ENCODE results near the gene RHBDF1.

The RHBDF1 gene

DNA sequence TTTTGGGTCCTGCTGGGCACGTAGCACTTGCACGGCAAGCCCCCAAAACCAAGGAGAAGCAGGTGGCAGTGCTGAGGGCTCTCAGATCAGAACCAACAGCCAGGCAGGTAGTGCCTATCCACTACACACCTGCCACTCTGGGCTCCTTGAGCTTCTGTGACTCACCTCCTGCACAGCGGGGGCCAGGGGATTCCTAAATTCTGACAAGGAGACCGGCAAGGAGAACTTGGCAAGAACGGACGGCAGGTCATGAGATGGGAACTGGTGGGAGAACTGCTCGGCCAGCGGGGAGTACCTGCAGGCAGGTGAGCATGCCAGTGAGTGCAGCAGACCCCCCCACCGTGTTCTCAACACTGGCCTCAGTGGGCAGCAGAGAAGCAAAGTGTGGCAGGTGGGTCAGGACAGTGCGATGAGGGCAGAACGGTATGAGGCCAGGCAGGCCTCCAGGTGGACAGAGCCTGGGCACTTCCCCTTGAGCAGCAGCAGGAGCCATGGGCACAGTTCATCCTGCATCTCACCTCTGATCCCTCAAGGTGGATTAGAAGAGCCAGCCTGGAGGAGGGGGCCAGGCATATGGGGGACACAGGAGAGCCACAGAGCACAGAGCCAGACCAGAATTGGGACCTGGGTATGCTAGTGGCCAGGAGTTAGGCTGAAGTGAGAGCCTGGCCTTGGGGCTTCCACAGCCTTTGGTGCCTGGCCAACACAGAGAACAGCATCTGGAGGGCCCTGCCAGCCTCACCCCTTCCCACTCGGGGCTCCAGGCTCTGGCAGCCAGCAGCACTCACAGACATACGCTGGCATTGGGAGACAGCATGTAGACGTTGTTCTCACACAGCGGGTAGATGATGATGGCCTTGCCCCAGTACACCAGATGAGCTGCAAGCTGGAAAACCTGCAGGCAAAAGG is 20.3 kb upstream of the RHBDF1 start:
- DNase-seq, result no peak

DNA sequence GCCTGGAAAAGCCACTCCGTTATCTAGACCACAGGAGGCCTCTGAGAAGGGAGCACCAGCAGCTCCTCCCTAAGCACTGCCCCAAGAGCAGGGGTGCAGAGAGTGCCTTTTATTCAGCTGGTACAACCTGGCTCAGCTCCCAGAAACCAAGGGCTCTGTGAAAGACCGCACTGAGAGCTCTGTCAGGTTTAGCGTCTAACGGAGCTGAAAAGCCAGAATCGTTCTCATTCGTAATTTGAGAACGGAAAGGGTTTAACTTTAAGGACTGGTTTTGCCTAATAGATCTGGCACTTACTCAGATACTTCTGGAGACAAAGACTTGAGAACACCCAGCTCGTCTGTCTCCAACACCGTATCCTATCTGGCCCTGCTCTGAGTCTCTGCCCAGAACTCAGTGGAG is 19.1 kb upstream of the RHBDF1 start:
- no peak for DNase-seq

DNA sequence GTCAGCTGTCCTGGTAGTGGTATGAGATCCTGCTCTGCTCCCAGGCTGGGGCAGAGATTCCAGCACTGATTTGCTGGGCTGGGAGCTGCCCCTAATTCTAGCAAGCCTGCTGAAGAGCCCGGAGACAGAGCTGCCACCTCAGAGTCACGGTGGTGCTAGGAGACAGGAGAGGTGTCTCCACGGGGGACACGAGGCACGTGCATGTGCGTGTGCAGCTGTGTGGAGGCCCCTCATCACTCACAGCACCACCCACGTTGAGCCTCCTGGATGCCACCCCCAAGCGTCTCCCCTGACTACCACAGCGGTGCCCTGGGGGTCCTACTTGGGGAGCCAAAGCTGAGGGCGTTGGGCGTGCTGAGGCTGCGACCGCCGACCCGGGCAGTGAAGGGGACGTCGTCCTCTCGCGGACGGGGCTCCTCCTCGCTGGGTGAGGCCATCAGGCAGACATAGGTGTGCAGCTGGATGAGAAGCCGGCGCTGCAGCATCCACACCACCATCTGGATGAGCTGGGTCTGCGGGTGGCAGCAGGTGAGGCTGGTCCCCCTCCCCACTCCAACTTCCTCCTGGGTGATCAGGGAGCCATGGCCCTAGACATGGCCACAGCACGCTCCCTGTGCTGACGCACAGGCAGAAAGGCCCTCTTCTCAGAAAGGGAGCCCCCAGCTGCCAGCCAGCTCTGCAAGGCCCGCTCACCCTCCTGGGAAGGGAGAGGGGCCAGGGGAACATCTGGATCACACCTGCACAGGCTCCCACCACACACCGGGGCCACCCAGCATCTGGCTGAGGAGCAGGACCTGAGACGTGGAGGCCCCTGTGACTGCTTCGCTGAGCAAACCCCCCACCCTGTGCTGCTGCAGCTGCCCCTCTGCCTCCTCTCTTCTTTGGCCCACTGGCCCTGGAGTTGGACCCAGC is 17.2 kb upstream of the RHBDF1 start:
- no peak for DNase-seq

DNA sequence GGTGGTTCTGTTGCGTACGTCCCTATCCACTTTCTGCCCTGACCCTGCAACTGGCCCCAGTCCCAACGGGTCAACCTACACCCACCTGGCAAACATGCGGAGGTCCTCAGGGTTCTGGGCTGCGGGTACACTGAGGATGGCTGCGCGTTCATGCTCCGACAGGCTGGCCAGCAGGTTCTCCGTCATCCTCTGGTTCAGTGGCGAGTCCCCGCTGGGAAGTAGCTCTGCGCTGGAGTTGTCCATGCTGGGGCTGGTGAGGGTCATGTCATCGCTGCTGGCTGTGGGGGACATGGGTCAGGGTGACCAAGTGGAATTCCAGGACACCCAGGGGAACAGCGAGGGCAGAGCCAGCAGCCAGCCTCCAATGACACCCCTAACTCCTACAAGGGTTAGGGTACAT is 16.2 kb upstream of the RHBDF1 start:
- no peak for DNase-seq

DNA sequence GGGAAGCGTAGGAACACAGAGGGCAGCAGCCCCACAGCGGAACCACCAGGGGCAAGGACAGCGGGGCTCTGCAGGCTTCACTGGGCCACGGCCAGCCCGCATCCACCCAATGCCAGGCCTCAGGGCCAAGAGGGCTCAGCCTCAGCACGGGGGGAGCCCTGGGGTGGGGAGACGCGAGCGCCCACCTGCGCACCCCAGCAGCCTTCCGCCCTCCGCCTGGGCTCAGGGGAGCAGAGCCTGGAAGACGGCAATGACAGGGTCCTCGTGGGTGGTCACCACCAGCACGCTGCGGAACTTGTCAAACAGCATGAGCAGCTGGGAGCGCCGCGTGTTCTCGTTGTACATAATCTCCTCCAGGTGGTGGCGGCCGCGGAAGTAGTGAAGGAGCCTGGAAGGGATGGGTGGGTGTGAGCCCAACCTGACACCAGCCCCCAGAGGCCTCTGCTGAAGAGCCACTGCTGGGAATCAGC is 14.1 kb upstream of the RHBDF1 start:
- DNase-seq, result no peak

DNA sequence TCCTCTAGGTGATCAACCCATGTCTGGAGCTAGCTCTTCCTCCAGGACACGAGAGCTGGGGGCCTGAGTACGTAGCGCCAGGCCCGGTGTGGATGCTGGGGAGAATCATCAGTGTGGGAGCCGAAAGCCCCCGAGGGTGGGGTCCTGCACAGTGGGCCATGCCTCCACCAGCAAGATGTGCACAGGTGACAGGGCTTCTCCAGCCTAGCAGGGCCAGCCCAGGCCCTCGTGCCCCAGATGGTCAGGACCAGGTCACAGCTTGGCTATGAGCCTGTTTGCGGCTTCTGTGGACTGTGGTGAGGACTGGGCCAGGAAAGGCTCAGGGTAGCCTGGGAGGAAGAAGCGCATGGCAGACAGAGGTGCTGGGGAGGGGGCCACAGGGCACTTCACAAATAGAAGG is 13.4 kb upstream of the RHBDF1 start:
- no peak for DNase-seq

DNA sequence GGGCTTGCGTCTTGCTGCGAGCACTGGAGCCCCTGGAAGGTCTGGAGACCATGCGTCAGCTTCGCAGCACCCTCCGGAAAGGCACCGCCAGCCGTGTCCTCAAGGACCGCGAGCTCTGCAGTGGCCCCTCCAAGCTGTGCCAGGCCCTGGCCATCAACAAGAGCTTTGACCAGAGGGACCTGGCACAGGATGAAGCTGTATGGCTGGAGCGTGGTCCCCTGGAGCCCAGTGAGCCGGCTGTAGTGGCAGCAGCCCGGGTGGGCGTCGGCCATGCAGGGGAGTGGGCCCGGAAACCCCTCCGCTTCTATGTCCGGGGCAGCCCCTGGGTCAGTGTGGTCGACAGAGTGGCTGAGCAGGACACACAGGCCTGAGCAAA is 13.0 kb upstream of the RHBDF1 start:
- no peak for DNase-seq

DNA sequence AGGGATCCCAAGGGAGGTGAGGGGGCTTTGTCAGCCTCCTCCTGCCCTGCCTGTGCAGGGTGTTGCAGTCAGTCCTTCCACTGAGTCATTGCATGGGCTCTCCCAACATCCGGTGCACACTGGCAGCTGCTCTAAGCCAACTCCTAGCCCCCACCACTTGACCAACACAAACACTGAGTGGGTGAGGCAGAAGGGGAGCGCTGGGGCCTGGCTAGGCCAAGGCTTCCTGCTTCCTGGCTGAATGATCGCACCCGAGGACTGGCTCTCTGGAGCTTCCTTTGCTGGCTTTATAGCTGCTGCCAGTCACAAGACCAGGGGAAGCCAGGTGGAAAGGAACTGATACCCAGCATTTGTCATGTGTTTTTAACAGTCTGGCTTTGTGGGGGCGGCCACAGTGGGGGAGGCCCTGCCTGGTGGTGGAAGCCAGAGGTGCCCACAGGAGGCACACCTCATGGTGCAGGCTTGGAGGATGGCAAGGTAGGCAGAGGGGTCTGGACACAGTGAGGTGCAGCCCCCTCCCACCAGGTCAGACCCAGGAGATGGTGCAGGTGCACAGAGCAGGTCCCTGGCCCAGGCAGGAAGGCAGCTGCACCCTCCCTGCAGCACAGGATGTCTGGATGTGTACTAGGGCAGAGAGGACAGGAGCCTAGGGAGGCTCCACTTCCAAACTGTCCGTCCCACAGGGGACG is 12.4 kb upstream of the RHBDF1 start:
- DNase-seq, result peak; percentile 70

DNA sequence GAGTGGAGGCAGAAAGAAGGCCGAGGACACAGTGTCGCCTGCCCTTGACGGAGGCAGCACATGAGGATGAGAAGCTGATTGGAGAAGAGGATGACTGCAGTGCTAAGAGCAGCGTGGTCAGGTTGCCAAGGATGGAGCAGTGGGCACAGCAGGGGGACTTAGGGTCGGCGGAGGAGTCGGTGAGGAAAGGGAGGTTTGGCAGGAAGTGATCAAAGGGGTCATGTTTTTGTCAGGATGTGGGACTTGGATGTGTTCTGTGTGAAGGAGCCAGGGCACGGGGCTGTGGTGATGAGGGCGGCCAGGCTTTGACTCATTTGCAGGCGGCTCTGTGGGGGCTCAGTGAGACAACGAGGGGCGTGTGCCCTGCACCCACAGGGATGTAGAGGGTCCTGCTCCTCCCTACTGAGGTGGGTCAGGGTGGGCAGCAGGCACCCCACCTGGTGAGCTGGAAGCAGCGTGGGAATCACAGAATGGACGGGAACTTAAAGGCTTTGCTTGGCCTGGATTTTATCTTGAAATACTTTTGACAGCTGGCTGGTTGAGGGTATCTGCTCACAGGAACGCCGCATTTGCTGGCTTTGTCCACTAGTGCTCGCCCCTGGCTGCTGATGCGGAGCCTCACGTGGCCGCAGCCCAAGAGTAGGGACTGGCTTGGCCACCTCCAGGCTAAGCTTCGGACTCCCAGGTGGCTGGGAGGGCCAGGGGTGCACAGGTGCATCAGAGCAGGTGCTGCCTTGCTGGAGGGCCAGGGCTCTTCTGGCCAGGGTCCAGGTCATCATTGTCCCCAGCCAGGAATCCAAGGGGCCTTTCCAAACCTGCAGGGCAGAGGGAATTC is 11.6 kb upstream of the RHBDF1 start:
- peak; percentile 65 for DNase-seq

DNA sequence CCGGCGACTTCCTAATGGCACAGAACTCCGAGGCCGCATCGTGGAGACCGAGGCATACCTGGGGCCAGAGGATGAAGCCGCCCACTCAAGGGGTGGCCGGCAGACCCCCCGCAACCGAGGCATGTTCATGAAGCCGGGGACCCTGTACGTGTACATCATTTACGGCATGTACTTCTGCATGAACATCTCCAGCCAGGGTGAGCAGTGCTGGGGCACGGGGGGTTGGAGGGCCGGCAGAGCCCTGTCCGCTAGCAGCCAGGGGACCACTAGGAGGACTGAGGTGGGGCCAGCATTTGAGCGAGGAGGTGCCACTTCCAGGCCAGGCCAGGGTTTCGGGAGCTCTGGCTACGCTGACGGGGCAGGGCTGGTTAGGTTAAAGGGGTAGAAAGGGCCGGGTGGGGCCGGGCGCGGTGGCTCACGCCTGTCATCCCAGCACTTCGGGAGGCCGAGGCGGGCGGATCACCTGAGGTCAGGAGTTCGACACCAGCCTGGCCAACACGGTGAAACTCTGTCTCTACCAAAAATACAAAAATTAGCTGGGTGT is 10.7 kb upstream of the RHBDF1 start:
- no peak for DNase-seq

DNA sequence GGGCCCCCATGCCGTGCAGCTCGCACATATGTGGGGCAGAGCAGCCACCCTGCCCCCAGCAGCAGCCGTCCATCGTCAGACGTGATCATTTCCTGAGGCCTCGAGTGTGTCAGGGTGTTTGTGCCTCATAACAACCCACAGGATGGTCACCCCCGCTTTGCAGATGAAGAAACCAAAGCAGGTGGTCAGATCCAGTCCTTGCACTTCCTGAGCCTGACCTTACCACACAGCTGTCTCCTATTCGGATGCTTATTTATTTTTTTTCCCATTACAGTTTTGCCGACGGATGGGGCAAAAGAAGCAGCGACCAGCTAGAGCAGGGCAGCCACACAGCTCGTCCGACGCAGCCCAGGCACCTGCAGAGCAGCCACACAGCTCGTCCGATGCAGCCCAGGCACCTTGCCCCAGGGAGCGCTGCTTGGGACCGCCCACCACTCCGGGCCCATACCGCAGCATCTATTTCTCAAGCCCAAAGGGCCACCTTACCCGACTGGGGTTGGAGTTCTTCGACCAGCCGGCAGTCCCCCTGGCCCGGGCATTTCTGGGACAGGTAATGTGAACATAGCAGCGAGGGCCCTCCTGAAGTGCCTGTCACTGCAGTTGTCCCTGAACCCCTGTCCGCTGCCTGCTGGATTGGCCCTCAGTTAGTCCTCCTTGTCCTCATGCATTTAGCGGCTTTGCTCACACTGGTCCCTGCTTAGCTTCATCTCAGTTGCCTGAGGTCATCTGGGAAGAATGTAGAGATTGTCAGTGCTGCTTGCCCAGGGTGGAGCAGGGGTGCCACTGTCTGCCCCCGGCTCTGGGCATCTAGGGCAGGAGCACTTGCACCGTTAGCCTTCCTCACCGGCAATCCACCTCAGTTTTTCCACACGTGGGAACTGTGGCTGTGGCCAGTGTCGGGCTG is 7.0 kb upstream of the RHBDF1 start:
- DNase-seq, result no peak

DNA sequence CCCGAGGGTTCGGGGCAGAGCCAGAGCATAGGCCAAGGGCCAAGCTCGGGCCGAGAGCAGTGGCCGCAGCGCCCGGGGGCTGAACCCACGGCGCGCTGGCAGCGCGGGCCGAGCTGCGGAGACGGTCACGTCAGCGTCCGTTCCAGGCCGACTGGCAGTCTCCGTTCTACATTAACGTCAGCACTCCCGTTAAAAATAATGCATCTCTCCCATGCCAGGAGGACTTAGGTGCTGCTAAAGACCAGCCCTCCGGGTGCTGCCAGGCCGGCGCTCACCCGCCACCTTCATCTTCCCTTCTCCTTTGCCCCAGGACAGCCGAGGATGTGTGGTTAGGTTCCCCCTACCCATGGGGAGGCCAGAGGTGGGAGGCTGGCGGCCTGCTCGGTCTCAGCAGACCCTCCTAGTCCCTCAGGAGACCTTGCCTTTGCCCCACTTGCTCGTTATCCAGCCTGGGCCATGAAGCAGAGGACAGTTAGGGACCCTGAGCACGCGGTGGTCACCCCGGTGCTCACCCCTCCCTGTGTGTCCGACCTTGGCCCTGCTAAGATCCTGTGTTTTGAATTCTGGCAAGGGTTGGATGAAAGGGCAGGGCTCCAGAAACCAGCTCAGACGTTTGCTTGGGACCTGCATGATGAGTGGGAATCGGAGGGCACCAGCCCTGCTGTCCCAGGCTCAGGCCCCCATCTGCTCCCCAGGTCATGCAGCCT is 6.2 kb upstream of the RHBDF1 start:
- no peak for DNase-seq

DNA sequence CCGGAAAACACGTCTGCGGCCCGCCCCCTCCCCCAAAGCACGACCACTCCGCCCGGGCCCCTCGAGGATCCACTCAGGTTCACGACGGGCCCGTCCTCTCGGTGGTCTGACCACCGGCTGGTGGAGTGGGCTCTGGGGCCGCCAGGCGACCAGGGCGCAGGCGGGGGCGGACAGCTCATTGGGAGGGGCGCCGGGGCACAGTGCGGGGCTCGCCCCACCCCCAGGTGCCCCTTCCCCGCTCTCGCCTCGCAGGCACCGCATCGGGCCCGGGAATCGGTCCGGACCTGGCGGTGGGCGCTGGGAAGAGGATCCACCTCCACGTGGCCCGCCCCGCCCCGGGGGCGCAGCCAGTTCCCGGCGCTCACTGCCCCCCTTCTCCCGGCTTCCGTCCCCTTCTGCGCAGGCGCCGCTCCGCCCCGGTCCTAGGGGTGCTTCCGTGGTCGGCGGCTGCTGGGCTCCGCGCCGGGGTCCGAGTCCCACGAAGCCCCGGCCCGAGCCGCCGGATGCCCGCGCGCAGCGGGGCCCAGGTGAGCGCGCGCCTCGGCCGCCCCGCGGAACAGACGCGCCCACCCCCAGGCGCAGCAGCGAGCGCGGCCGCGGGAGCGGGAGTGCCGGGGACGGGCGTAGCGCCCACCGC is 5.5 kb upstream of the RHBDF1 start, which contains the start of gene MPG:
TSS of gene MPG (plus strand) at position 419 of the 637 bp plus-strand sequence. CDS start at position 504, 85 bp downstream.
- DNase-seq, result peak; percentile 45

DNA sequence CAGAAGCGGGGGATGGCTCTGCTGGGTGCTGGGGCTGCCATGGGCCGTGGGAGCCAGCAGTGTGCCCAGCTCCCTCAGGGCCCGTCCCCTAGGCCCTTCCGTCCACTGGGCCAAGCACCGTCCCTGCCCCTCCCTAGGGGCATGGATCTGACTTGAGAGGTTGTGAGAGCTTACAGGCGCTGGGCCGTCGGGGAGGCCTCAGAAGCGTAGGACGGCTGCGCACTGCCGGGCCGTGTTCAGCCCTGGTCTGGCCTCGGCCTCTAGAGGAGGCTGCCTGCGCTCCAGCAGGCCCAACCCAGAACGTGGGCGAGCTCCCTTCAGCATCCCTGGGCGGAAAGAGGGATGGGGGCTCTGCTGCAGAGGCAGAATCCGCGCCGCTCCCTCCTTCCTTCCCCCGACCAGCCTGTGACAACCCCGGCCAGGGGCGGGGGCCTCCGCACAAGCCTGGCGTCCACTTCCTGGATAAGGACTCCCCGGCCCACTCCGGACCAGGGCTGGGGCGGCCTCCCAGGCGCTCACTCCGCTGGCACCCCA is 4.9 kb upstream of the RHBDF1 start:
- no peak for DNase-seq

DNA sequence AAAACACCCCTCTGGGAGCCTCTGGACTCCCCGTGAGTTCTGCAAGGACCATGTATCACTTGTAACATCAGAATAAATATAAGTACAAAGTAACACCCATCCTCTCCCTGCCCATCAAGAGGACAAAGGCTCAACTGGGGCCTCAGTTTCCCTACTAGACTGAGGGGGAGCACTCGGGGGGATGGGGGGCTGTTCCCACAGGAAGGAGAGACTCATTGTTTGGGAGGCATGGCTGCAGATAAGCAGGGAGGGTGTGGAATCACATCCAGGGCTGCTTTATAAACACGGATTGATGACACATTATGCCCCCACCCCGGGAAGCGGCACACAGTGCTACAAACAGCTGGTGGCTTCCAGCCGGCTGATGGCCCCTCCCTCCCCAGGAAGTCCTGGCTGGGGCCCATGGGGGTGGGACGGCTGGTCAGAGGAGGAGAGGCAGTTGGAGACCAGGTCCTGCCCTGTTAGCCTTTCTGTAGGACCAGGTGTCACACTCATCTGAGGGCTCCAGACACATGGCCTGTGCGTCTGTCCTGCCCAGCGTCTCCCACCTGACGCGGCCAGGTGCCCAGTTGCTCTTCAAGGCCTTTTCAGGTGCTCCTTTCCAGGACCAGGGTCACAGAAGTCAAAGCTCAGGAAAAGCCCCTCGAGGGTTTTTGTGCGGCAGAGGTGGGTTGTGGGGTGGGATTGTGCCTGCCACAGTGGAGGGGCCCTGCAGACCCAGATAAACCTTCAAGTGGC is 4.3 kb upstream of the RHBDF1 start:
- DNase-seq, result no peak

DNA sequence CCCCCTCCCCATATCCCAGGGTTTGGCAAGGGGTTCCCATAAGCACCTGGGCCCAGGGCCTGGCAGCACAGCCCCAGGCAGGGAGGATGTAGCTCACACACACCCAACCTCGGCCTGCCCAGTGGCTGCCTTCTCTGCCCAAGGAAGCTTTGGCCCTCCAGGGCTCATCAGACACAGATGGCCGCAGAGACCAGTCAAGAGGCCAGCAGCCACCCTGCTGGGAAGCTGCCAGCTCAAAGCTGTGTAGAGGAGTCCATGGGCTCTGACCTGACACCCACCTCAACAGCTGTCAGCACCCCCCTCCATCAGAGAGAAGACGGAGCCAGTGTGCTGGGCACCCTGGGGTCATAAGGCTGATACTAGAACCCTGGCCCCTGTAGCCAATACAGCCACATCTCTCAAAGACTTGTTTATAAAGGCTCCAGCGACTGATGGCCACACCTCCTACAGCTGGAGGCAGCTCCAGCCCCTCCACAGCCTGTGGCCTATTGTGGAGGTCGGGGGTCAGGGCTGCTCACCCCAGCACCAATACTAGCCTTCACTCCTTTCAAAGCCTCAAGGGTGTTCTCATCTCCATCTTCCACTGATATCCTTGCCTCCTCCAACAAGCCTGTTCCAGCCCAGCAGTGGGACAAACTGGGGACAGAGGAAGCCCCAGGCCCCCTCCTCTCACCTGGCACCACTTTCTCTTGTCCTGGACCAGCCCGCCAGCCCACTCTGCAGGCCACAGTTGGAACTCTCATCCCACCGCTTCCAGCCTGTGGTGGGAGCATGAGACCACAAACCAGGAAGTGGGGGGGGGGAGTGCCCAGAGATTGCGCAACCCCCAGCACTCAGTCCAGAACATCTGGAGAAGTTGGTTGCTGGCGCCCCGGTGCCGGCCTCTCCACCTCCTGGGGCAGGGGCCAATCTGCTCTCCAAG is 3.4 kb upstream of the RHBDF1 start:
- no peak for DNase-seq

DNA sequence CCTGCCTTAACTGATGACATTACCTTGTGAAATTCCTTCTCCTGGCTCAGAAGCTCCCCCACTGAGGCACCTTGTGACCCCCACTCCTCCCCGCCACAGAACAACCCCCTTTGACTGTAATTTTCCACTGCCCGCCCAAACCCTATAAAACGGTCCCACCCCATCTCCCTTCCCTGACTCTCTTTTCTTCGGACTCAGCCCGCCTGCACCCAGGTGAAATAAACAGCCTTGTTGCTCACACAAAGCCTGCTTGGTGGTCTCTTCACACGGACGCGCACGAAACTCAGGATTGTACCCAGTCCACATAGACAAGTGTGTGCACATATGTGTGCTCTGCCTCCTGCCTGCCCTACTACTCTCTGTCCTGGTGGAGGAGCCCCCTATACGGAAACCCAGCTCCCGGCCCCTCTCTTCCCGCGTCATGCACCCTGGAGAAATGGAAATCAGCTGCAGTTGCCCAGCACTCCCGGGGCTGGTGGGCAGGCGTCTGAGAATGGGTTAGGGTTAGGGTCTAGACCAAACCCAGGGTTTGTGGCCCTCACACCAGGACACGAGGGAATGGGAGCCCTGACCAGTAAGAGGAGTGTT is 2.4 kb upstream of the RHBDF1 start:
- DNase-seq, result no peak

All from NCI-H510A (cell line).